ENCODE data around the gene CHADL. TPM values are rescaled to one million over a fixed set of nuclear protein-coding genes. Genes with fewer than 3 reads are reported as not detected.

Gene CHADL
- total and polyA plus RNA-seq, 7 experiments from 2014 or later, result 0.31 to 1.8 (median 0.92) TPM

GRCh38 chr22:41198027-41198580 lies 42.6 kb downstream of the CHADL start:
- Histone ChIP-seq H3K4me3 (ENCODE audit: low read length) (peak overlapping the region; percentile 92), H3K27me3 (ENCODE audit: control insufficient read depth in 2 of 2, insufficient read depth in 2 of 2, low read length in 2 of 2) (no peaks in the 10 kb centered on the region), H3K36me3 (ENCODE audit: control insufficient read depth in 2 of 3, insufficient read depth in 3 of 3, low read length in 3 of 3) (no peaks in the 10 kb centered on the region), H3K9me3 (ENCODE audit: control insufficient read depth in 2 of 3, low read length in 3 of 3) (no peaks in the 10 kb centered on the region), H3K4me1 (ENCODE audit: control insufficient read depth in 2 of 2, insufficient read depth in 2 of 2, low read length in 2 of 2) (peaks cover 9 to 12% of the 10 kb centered on the region in 2 donors), H3K27ac (ENCODE audit: low read depth, low read length) (peak overlapping the region; percentile 61)
- Mint-ChIP-seq H3K4me3 (peak overlapping the region; percentile 88 to 96 (median 92)), H3K27ac (peak overlapping the region in 8 of 9 donors; percentile 35 to 86 (median 64)), H3K36me3 (no peaks in the 10 kb centered on the region), H3K9me3 (no peaks in the 10 kb centered on the region), H3K4me1 (peaks cover 8 to 16% (median 12%) of the 10 kb centered on the region in 7 donors), H3K27me3 (peaks cover 0 to 39% (median 0%) of the 10 kb centered on the region in 5 donors)
- intact Hi-C loops (cut with micrococcal nuclease), result loop anchor here in 1 of 2 donors (5.0 kb wide), 3 partner anchors 39 to 469 kb away; partner anchors contain the start of gene ZC3H7B
- ATAC-seq, result peak; percentile 39
- POLR2A ChIA-PET, result interaction anchor here (0.6 to 2.0 kb wide), 3 partner anchors 8 to 88 kb away, joined by 3 to 10 read pairs (median 8); partner anchors contain the start of gene RANGAP1
- CTCF ChIA-PET, result interaction anchor here (0.6 to 2.6 kb wide), 4 partner anchors 13 to 90 kb away, joined by 3 to 9 read pairs (median 3); no protein-coding TSS in a partner anchor
- DNase-seq, result peak in 8 of 9 donors; percentile 17 to 65 (median 40)

- Mint-ChIP-seq H3K4me1 (peaks cover 8 to 16% (median 12%) of the 10 kb centered on the region in 7 donors), H3K4me3 (peak overlapping the region; percentile 88 to 96 (median 92)), H3K27me3 (peaks cover 0 to 38% (median 0%) of the 10 kb centered on the region in 5 donors), H3K9me3 (no peaks in the 10 kb centered on the region), H3K27ac (peak overlapping the region in 8 of 9 donors; percentile 35 to 86 (median 60)), H3K36me3 (no peaks in the 10 kb centered on the region)
- Histone ChIP-seq H3K4me3 (ENCODE audit: low read length) (peak overlapping the region; percentile 92), H3K4me1 (ENCODE audit: control insufficient read depth in 2 of 2, insufficient read depth in 2 of 2, low read length in 2 of 2) (peaks cover 9 to 12% of the 10 kb centered on the region in 2 donors), H3K27ac (ENCODE audit: low read depth, low read length) (peak overlapping the region; percentile 61), H3K27me3 (ENCODE audit: control insufficient read depth in 2 of 2, insufficient read depth in 2 of 2, low read length in 2 of 2) (no peaks in the 10 kb centered on the region), H3K9me3 (ENCODE audit: control insufficient read depth in 2 of 3, low read length in 3 of 3) (no peaks in the 10 kb centered on the region), H3K36me3 (ENCODE audit: control insufficient read depth in 2 of 3, insufficient read depth in 3 of 3, low read length in 3 of 3) (no peaks in the 10 kb centered on the region)
- intact Hi-C loops (cut with micrococcal nuclease), result loop anchor here (1.0 to 5.0 kb wide), 9 partner anchors 8 to 470 kb away; partner anchors contain the start of genes L3MBTL2 (in 2 of the 2), EP300 (in 1 of the 2), RBX1 (in 1 of the 2) and ZC3H7B (in 1 of the 2)
- ChIA-PET POLR2A (interaction anchor here (0.6 to 2.0 kb wide), 4 partner anchors 7 to 246 kb away, joined by 3 to 10 read pairs (median 6); partner anchors contain the start of genes RANGAP1 and RBX1), CTCF (interaction anchor here (0.6 to 2.6 kb wide), 4 partner anchors 12 to 90 kb away, joined by 3 to 9 read pairs (median 3); no protein-coding TSS in a partner anchor)
- DNase-seq (peak; percentile 52 to 91 (median 72)), ATAC-seq (peak; percentile 95)
These were observed 43.4 kb downstream of the CHADL start for GRCh38 chr22:41197038-41197972.

- Mint-ChIP-seq H3K27ac (peak overlapping the region in 1 of 9 donors; percentile 10), H3K27me3 (peaks cover 0 to 28% (median 0%) of the 10 kb centered on the region in 5 donors), H3K4me3 (no peak overlapping the region), H3K9me3 (peaks cover 0 to 1% (median 0%) of the 10 kb centered on the region in 11 donors), H3K4me1 (peaks cover 10 to 16% (median 11%) of the 10 kb centered on the region in 7 donors), H3K36me3 (no peaks in the 10 kb centered on the region)
- no peaks in the 10 kb centered on the region for H3K9me3 ChIP-seq (ENCODE audit: control insufficient read depth in 2 of 3, low read length in 3 of 3)
- no peak for DNase-seq
- H3K36me3 ChIP-seq (ENCODE audit: control insufficient read depth in 2 of 3, insufficient read depth in 3 of 3, low read length in 3 of 3), result no peaks in the 10 kb centered on the region
- H3K4me3 ChIP-seq (ENCODE audit: low read length), result no peak overlapping the region
- ChIA-PET POLR2A (no interaction called here), CTCF (no interaction called here)
- no peak overlapping the region for H3K27ac ChIP-seq (ENCODE audit: low read depth, low read length)
- no peaks in the 10 kb centered on the region for H3K27me3 ChIP-seq (ENCODE audit: control insufficient read depth in 2 of 2, insufficient read depth in 2 of 2, low read length in 2 of 2)
- no peak for ATAC-seq
- peaks cover 9 to 12% of the 10 kb centered on the region in 2 donors for H3K4me1 ChIP-seq (ENCODE audit: control insufficient read depth in 2 of 2, insufficient read depth in 2 of 2, low read length in 2 of 2)
- intact Hi-C loops (cut with micrococcal nuclease), result no loop called here
These were observed 46.9 kb downstream of the CHADL start for GRCh38 chr22:41193829-41194228.

GRCh38 chr22:41191467-41191866 lies 49.3 kb downstream of the CHADL start:
- Histone ChIP-seq H3K27me3 (ENCODE audit: control insufficient read depth in 2 of 2, insufficient read depth in 2 of 2, low read length in 2 of 2) (no peaks in the 10 kb centered on the region), H3K36me3 (ENCODE audit: control insufficient read depth in 2 of 3, insufficient read depth in 3 of 3, low read length in 3 of 3) (no peaks in the 10 kb centered on the region), H3K27ac (ENCODE audit: low read depth, low read length) (no peak overlapping the region), H3K4me1 (ENCODE audit: control insufficient read depth in 2 of 2, insufficient read depth in 2 of 2, low read length in 2 of 2) (no peaks in the 10 kb centered on the region), H3K4me3 (ENCODE audit: low read length) (no peak overlapping the region), H3K9me3 (ENCODE audit: control insufficient read depth in 2 of 3, low read length in 3 of 3) (no peaks in the 10 kb centered on the region)
- ATAC-seq (no peak), DNase-seq (no peak)
- no peak overlapping the region for H3K4me3 Mint-ChIP-seq
- no peak overlapping the region for H3K27ac Mint-ChIP-seq
- H3K4me1 Mint-ChIP-seq, result peaks cover 0 to 2% (median 0%) of the 10 kb centered on the region in 7 donors
- H3K36me3 Mint-ChIP-seq, result no peaks in the 10 kb centered on the region
- ChIA-PET POLR2A (no interaction called here), CTCF (interaction anchor here (0.8 to 1.0 kb wide), 2 partner anchors 9 to 368 kb away, joined by 3 to 4 read pairs; no protein-coding TSS in a partner anchor)
- peaks cover 0 to 20% (median 0%) of the 10 kb centered on the region in 5 donors for H3K27me3 Mint-ChIP-seq
- intact Hi-C loops (cut with micrococcal nuclease), result no loop called here
- peaks cover 0 to 1% (median 0%) of the 10 kb centered on the region in 11 donors for H3K9me3 Mint-ChIP-seq

GRCh38 chr22:41184679-41185078 lies 56.1 kb downstream of the CHADL start:
- no peak overlapping the region for H3K27ac ChIP-seq (ENCODE audit: low read depth, low read length)
- no peaks in the 10 kb centered on the region for H3K4me1 ChIP-seq (ENCODE audit: control insufficient read depth in 2 of 2, insufficient read depth in 2 of 2, low read length in 2 of 2)
- no peaks in the 10 kb centered on the region for H3K9me3 ChIP-seq (ENCODE audit: control insufficient read depth in 2 of 3, low read length in 3 of 3)
- H3K27me3 ChIP-seq (ENCODE audit: control insufficient read depth in 2 of 2, insufficient read depth in 2 of 2, low read length in 2 of 2), result no peaks in the 10 kb centered on the region
- POLR2A ChIA-PET, result no interaction called here
- Mint-ChIP-seq H3K4me3 (no peak overlapping the region), H3K9me3 (no peaks in the 10 kb centered on the region), H3K27me3 (peaks cover 0 to under 1% (median 0%) of the 10 kb centered on the region in 5 donors), H3K36me3 (no peaks in the 10 kb centered on the region), H3K4me1 (peaks cover 0 to 7% (median 0%) of the 10 kb centered on the region in 7 donors), H3K27ac (no peak overlapping the region)
- H3K36me3 ChIP-seq (ENCODE audit: control insufficient read depth in 2 of 3, insufficient read depth in 3 of 3, low read length in 3 of 3), result peaks cover 0 to 5% (median 4%) of the 10 kb centered on the region in 3 experiments
- ATAC-seq (no peak), DNase-seq (no peak)
- CTCF ChIA-PET, result interaction anchor here (1.2 kb wide), 1 partner anchor 13 kb away, joined by 3 read pairs; no protein-coding TSS in a partner anchor
- no peak overlapping the region for H3K4me3 ChIP-seq (ENCODE audit: low read length)
- intact Hi-C loops (cut with micrococcal nuclease), result no loop called here

All from naive thymus-derived CD4-positive, alpha-beta T cell (primary cell).